ENCODE data around the gene POLR2H.

DNA sequence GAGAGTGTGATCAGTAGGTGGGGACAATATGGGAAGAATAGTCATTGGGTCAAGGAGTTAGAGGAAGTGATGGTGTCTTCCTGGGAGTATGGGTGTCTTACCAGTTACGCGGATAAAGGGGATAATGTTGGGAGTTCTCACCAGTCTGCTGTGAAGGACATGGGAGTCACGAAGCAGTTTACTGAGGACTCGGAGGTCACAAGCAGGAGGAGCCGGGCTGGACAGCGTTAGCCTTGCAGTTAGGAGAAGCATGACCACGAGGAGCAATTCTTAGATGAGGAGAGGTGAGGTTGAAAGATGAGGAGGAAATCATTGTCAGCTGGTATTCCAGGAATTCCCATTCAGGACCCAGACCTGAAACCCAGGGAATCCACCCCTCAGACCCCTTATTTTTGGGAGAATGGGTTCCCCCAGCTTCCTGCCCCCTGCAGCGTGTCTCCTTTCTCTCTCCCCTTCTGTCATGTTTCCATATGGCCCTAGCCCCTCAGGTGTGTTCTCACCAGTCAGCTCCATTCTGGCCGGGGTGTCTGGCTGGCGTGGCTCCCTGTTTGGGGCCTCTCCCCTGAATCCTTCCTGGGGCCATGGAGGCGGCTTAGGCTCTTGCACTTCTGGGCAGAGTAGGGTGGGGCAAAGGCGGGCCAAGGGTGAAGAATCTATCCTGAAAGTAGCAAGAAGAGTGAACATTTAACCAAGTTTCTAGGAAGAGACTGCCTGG, 14.4 kb downstream of the POLR2H start:
- TF ChIP-seq, protein P1, sequence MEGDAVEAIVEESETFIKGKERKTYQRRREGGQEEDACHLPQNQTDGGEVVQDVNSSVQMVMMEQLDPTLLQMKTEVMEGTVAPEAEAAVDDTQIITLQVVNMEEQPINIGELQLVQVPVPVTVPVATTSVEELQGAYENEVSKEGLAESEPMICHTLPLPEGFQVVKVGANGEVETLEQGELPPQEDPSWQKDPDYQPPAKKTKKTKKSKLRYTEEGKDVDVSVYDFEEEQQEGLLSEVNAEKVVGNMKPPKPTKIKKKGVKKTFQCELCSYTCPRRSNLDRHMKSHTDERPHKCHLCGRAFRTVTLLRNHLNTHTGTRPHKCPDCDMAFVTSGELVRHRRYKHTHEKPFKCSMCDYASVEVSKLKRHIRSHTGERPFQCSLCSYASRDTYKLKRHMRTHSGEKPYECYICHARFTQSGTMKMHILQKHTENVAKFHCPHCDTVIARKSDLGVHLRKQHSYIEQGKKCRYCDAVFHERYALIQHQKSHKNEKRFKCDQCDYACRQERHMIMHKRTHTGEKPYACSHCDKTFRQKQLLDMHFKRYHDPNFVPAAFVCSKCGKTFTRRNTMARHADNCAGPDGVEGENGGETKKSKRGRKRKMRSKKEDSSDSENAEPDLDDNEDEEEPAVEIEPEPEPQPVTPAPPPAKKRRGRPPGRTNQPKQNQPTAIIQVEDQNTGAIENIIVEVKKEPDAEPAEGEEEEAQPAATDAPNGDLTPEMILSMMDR (IDR thresholded peaks at IDR 0.05) = no peak
- no peak for TF ChIP-seq POLR2A (IDR thresholded peaks at IDR 0.05)

Data from thyroid gland (tissue), 4 donors.